Gastroesophageal sphincter (tissue), 3 donors: Measurements from ENCODE around the gene ANKRD52.

ENCODE experiments used
- POLR2A ChIP-seq, 2 donors: fragments of 450-650 bp; IDR thresholded peaks; one replicate each; pipeline ENCODE4 v1.6.1; 2017; ENCODE audit warnings: antibody characterized with exemption in 2 of 2, mild to moderate bottlenecking in 2 of 2, moderate library complexity in 1 of 2
- POLR2AphosphoS5 ChIP-seq: sonication (generic); formaldehyde crosslinking; IDR thresholded peaks from one replicate; pipeline ENCODE4 v1.6.1; 2017; ENCODE audit warnings: antibody characterized with exemption
- TF ChIP-seq, protein P1 (sequence below), 4 experiments: fragments of 200-600 bp in 2 of 4; fragments of 450-650 bp in 2 of 4; sonication (generic) in 1 of 4; IDR thresholded peaks; one replicate each; pipeline ENCODE4 v1.5.1; 2017 to 2019; ENCODE audit warnings: antibody characterized with exemption in 4 of 4, mild to moderate bottlenecking in 2 of 4, moderate library complexity in 2 of 4

DNA sequence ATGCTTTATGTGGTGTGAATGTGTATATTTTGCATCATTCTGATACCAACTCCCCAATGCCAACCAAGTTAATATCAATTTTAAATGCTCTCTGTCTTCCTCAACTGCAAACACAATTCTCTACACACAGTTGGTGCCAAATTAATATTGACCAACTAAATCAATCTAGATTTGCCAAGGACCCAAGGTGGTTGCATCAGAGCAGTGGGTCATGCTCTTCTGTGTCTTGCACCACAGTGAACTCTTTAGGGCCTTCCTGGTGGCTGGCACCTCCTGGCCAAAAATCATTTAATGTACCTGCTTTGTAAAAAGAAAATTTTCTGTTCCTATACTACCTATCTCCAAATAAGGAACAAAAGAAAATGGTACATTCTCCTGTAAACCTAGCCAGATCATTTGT is 22.7 kb upstream of the ANKRD52 start:
- TF ChIP-seq, protein P1, sequence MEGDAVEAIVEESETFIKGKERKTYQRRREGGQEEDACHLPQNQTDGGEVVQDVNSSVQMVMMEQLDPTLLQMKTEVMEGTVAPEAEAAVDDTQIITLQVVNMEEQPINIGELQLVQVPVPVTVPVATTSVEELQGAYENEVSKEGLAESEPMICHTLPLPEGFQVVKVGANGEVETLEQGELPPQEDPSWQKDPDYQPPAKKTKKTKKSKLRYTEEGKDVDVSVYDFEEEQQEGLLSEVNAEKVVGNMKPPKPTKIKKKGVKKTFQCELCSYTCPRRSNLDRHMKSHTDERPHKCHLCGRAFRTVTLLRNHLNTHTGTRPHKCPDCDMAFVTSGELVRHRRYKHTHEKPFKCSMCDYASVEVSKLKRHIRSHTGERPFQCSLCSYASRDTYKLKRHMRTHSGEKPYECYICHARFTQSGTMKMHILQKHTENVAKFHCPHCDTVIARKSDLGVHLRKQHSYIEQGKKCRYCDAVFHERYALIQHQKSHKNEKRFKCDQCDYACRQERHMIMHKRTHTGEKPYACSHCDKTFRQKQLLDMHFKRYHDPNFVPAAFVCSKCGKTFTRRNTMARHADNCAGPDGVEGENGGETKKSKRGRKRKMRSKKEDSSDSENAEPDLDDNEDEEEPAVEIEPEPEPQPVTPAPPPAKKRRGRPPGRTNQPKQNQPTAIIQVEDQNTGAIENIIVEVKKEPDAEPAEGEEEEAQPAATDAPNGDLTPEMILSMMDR (IDR thresholded peaks at IDR 0.05), result no peak
- TF ChIP-seq POLR2A (IDR thresholded peaks at IDR 0.05), result no peak
- no peak for TF ChIP-seq POLR2AphosphoS5
